Effector CD8-positive, alpha-beta T cell (primary cell): ENCODE measurements around the gene SESN1.
A peak's percentile ranks its signal among the peaks of the same experiment; 100 is the strongest.
"Not testable (repeated sequence)": the region's sequence is repeated elsewhere in the genome, so short reads cannot be mapped to it uniquely, and the experiment has no call there.

Experiments
- DNase-seq: peaks from one replicate; lab custom pipeline; 2025; lab: John Stamatoyannopoulos, UW
- total RNA-seq, 4 experiments: gene quantifications; one replicate each; lab custom pipeline; 2026; lab: John Stamatoyannopoulos, UW

SESN1 gene
- total RNA-seq, result 26.8 to 99.3 (median 48.1) reads per million in 4 experiments

GRCh38 chr6:109094416-109095035 lies at the start of gene SESN1:
TSS of gene SESN1 (minus strand) at chr6:109094846. CDS start at chr6:109094073, 773 bp downstream.
- peak; percentile 68 for DNase-seq

GRCh38 chr6:109143191-109143590 lies 48.5 kb upstream of the SESN1 start:
- DNase-seq, result no peak

- DNase-seq, result not testable (repeated sequence)
These were observed 47.4 kb upstream of the SESN1 start for GRCh38 chr6:109142067-109142466.

- no peak for DNase-seq
These were observed 44.5 kb upstream of the SESN1 start for GRCh38 chr6:109139109-109139508.

- DNase-seq, result not testable (repeated sequence)
These were observed 41.9 kb upstream of the SESN1 start for GRCh38 chr6:109136530-109136929.

GRCh38 chr6:109136039-109136438 lies 41.4 kb upstream of the SESN1 start:
- not testable (repeated sequence) for DNase-seq

- DNase-seq, result not testable (repeated sequence)
These were observed 41.0 kb upstream of the SESN1 start for GRCh38 chr6:109135600-109135999.

- no peak for DNase-seq
These were observed 35.4 kb upstream of the SESN1 start for GRCh38 chr6:109130065-109130464.

- DNase-seq, result no peak
These were observed 30.9 kb upstream of the SESN1 start for GRCh38 chr6:109125504-109125903.

- DNase-seq, result no peak
These were observed 29.6 kb upstream of the SESN1 start for GRCh38 chr6:109124219-109124618.

GRCh38 chr6:109121411-109121810 lies 26.8 kb upstream of the SESN1 start:
- DNase-seq, result no peak

- no peak for DNase-seq
These were observed 24.3 kb upstream of the SESN1 start for GRCh38 chr6:109118871-109119354.

GRCh38 chr6:109118337-109118736 lies 23.7 kb upstream of the SESN1 start:
- no peak for DNase-seq

- no peak for DNase-seq
These were observed 22.8 kb upstream of the SESN1 start for GRCh38 chr6:109117346-109118035.

- DNase-seq, result not testable (repeated sequence)
These were observed 18.0 kb upstream of the SESN1 start for GRCh38 chr6:109112663-109113062.

- not testable (repeated sequence) for DNase-seq
These were observed 15.0 kb upstream of the SESN1 start for GRCh38 chr6:109109663-109110062.

GRCh38 chr6:109105681-109106080 lies 11.0 kb upstream of the SESN1 start:
- DNase-seq, result no peak

GRCh38 chr6:109104512-109104911 lies 9.9 kb upstream of the SESN1 start:
- DNase-seq, result no peak

- DNase-seq, result no peak
These were observed 9.3 kb upstream of the SESN1 start for GRCh38 chr6:109103942-109104341.

GRCh38 chr6:109102762-109103161 lies 8.1 kb upstream of the SESN1 start:
- DNase-seq, result no peak

- no peak for DNase-seq
These were observed 3.0 kb upstream of the SESN1 start for GRCh38 chr6:109097661-109098060.

- DNase-seq, result no peak
These were observed 1.6 kb upstream of the SESN1 start for GRCh38 chr6:109096208-109096607.

GRCh38 chr6:109095835-109096084 lies 1.1 kb upstream of the SESN1 start:
- no peak for DNase-seq
